ENCODE measurements around the gene ZNF260. TPM values are rescaled to one million over a fixed set of nuclear protein-coding genes. Genes with fewer than 3 reads are reported as not detected.
A peak's percentile ranks its signal among the peaks of the same experiment; 100 is the strongest.

ZNF260 gene
- total RNA-seq, 4 donors from 2014 or later, result 1.3 to 16.3 (median 3.2) TPM

- intact Hi-C loops (cut with DNase I; ENCODE audit: low total_unique reads), result loop anchor here (1.0 to 10.0 kb wide), 8 partner anchors 40 to 684 kb away; partner anchors contain the start of genes ZFP14, ZNF146, ZNF260 and ZNF345
- peak in 1 of 2 donors; percentile 27 for ATAC-seq
These were observed 39.3 kb downstream of the ZNF260 start for GRCh38 chr19:36488846-36489117.

GRCh38 chr19:36488118-36488845, 39.8 kb downstream of the ZNF260 start:
- H3K36me3 ChIP-seq, result peaks cover 0 to 15% of the 10 kb centered on the region in 2 donors
- TF ChIP-seq, protein P1, sequence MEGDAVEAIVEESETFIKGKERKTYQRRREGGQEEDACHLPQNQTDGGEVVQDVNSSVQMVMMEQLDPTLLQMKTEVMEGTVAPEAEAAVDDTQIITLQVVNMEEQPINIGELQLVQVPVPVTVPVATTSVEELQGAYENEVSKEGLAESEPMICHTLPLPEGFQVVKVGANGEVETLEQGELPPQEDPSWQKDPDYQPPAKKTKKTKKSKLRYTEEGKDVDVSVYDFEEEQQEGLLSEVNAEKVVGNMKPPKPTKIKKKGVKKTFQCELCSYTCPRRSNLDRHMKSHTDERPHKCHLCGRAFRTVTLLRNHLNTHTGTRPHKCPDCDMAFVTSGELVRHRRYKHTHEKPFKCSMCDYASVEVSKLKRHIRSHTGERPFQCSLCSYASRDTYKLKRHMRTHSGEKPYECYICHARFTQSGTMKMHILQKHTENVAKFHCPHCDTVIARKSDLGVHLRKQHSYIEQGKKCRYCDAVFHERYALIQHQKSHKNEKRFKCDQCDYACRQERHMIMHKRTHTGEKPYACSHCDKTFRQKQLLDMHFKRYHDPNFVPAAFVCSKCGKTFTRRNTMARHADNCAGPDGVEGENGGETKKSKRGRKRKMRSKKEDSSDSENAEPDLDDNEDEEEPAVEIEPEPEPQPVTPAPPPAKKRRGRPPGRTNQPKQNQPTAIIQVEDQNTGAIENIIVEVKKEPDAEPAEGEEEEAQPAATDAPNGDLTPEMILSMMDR (IDR thresholded peaks at IDR 0.05 in 4 of 5, conservative IDR thresholded peaks at IDR 0.05 in 1 of 5), result no peak
- no peak for TF ChIP-seq POLR2A (IDR thresholded peaks at IDR 0.05)
- intact Hi-C loops (cut with DNase I; ENCODE audit: low total_unique reads), result loop anchor here (2.0 to 10.0 kb wide), 3 partner anchors 273 to 591 kb away; partner anchors contain the start of genes ZNF146, ZNF420, ZNF565 and ZNF568
- peak overlapping the region; percentile 76 to 98 (median 76) for H3K4me3 ChIP-seq
- H3K4me1 ChIP-seq, result peaks cover 5 to 11% of the 10 kb centered on the region in 2 donors
- in situ Hi-C loops (cut with MboI; ENCODE audit: low sequenced_read_pairs in 4 of 4), result no loop called here
- ATAC-seq, result no peak
- no peak for DNase-seq
- H3K27me3 ChIP-seq, result no peaks in the 10 kb centered on the region
- H3K27ac ChIP-seq, result peak overlapping the region; percentile 90 to 98 (median 91)
- peaks cover 0 to 10% (median 0%) of the 10 kb centered on the region in 3 donors for H3K9me3 ChIP-seq

More at GRCh38 chr19:36488846-36489117, 39.3 kb downstream of the ZNF260 start:
- TF ChIP-seq POLR2A (IDR thresholded peaks at IDR 0.05), result no peak
- TF ChIP-seq, protein P1 (IDR thresholded peaks at IDR 0.05 in 4 of 5, conservative IDR thresholded peaks at IDR 0.05 in 1 of 5), result no peak
- Histone ChIP-seq H3K27me3 (no peaks in the 10 kb centered on the region), H3K36me3 (peaks cover 0 to 15% of the 10 kb centered on the region in 2 donors), H3K4me1 (peaks cover 5 to 11% of the 10 kb centered on the region in 2 donors), H3K4me3 (peak overlapping the region; percentile 76 to 98 (median 76)), H3K9me3 (peaks cover 0 to 11% (median 0%) of the 10 kb centered on the region in 3 donors), H3K27ac (peak overlapping the region; percentile 90 to 98 (median 91))
- DNase-seq, result no peak
- in situ Hi-C loops (cut with MboI; ENCODE audit: low sequenced_read_pairs in 4 of 4), result no loop called here

- ATAC-seq, result no peak
- H3K9me3 ChIP-seq, result no peaks in the 10 kb centered on the region
- intact Hi-C loops (cut with DNase I; ENCODE audit: low total_unique reads), result loop anchor here (10.0 kb wide), 1 partner anchor 269 kb away; the partner anchor contains the start of genes ZNF146 and ZNF565
These were observed 44.4 kb downstream of the ZNF260 start for GRCh38 chr19:36483653-36484052.

DNA sequence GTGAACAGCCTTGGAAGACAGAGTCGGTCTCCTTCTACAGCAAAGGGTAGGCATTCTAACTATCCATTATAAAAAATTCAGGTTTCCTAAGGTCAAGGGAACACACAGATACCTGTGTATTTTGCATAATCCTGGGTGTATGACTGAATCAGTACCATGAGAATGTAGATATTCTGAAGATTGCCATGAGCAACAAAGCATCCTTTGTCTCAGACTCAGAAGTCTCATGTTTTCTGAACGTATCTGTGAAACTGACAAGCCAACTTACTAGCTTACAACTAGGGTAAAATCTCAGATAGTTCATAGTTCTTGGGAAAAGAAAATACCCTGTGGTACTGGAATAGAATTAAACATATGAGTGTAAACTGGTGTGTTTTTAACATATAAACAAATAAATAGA, 45.2 kb downstream of the ZNF260 start:
- no peak for TF ChIP-seq POLR2A (IDR thresholded peaks at IDR 0.05)
- TF ChIP-seq, protein P1 (IDR thresholded peaks at IDR 0.05 in 4 of 5, conservative IDR thresholded peaks at IDR 0.05 in 1 of 5), result no peak
- Histone ChIP-seq H3K4me1 (peaks cover 0 to under 1% of the 10 kb centered on the region in 2 donors), H3K9me3 (no peaks in the 10 kb centered on the region), H3K27ac (no peak overlapping the region), H3K4me3 (no peak overlapping the region), H3K36me3 (peaks cover 0 to 29% of the 10 kb centered on the region in 2 donors), H3K27me3 (no peaks in the 10 kb centered on the region)
- DNase-seq, result no peak
- intact Hi-C loops (cut with DNase I; ENCODE audit: low total_unique reads), result loop anchor here (10.0 kb wide), 1 partner anchor 268 kb away; the partner anchor contains the start of genes ZNF146 and ZNF565
- ATAC-seq, result no peak
- in situ Hi-C loops (cut with MboI; ENCODE audit: low sequenced_read_pairs in 4 of 4), result no loop called here

More at GRCh38 chr19:36483653-36484052, 44.4 kb downstream of the ZNF260 start:
- TF ChIP-seq POLR2A (IDR thresholded peaks at IDR 0.05), result no peak
- TF ChIP-seq, protein P1 (IDR thresholded peaks at IDR 0.05 in 4 of 5, conservative IDR thresholded peaks at IDR 0.05 in 1 of 5), result no peak
- Histone ChIP-seq H3K27ac (no peak overlapping the region), H3K4me3 (no peak overlapping the region), H3K27me3 (no peaks in the 10 kb centered on the region), H3K36me3 (peaks cover 0 to 24% of the 10 kb centered on the region in 2 donors), H3K4me1 (peaks cover 4 to 8% of the 10 kb centered on the region in 2 donors)
- in situ Hi-C loops (cut with MboI; ENCODE audit: low sequenced_read_pairs in 4 of 4), result no loop called here
- DNase-seq, result no peak

Other genes with a start within 250 kb of the ZNF260 start
- gene ZFP14, start 149.1 kb downstream of the ZNF260 start, total RNA-seq, result 1 to 10 TPM in 1 of 4 donors, under 1 TPM in 3; 0.67 to 1.9 (median 0.74) TPM
- under 1 TPM; 0.10 to 0.98 (median 0.92) TPM for gene ZFP82, start 109.6 kb downstream of the ZNF260 start, total RNA-seq
- 1 to 10 TPM; 4.1 to 8.3 (median 5.9) TPM for gene ZNF566, start 38.7 kb downstream of the ZNF260 start, total RNA-seq
- 1 to 10 TPM; 4.1 to 6.6 (median 5.4) TPM for gene ZNF529, start 45.0 kb upstream of the ZNF260 start, total RNA-seq
- 1 to 10 TPM in 2 of 4 donors, under 1 TPM in 2; 0.16 to 9.0 (median 1.9) TPM for gene ZNF382, start 77.0 kb upstream of the ZNF260 start, total RNA-seq
- gene ZNF461, start 138.6 kb upstream of the ZNF260 start, total RNA-seq, result 1 to 10 TPM; 1.0 to 4.5 (median 2.6) TPM
- gene ZNF567, start 159.3 kb upstream of the ZNF260 start, total RNA-seq, result 1 to 10 TPM; 1.1 to 3.5 (median 1.9) TPM
- under 1 TPM; 0.24 to 0.55 (median 0.42) TPM for gene ZNF850, start 244.5 kb upstream of the ZNF260 start, total RNA-seq

Measured in gastrocnemius medialis (tissue), 4 donors.